AG04450 (cell line): ENCODE results near the gene NACC2. TPM values are rescaled to one million over a fixed set of nuclear protein-coding genes. Genes with fewer than 3 reads are reported as not detected.

Source experiments
- CTCF ChIA-PET: fragments of 300-600, 350-600 bp; formaldehyde crosslinking; extraction: SDS; loops from one replicate; lab custom pipeline; 2022; ENCODE audit warnings: antibody characterized with exemption, inconsistent platforms; lab: Charles Lee
- POLR2A ChIA-PET: fragments of 350-600 bp; formaldehyde crosslinking; extraction: SDS; loops from one replicate; lab custom pipeline; 2021; ENCODE audit warnings: antibody characterized with exemption, inconsistent platforms; lab: Yijun Ruan, JAX
- DNase-seq: peaks from one replicate; pipeline ENCODE4 v3.0.0-alpha.2; 2011; ENCODE audit warnings: low read depth, low spot score
- H3K27ac ChIP-seq: one replicate; pipeline ENCODE4 v1.5.1; 2012; ENCODE audit warnings: low read depth, low read length, control low read depth
- H3K27me3 ChIP-seq: one replicate; pipeline ENCODE4 v1.6.0; 2012; ENCODE audit warnings: low read length; ENCODE audit not compliant: control insufficient read depth, insufficient read depth
- H3K4me3 ChIP-seq: 2 replicates; pipeline ENCODE4 v1.5.1; 2011; ENCODE audit warnings: mild to moderate bottlenecking, low read depth, low read length, control low read depth
- H3K9me3 ChIP-seq: 2 replicates; pipeline ENCODE4 v1.5.1; 2012; ENCODE audit warnings: low read length; ENCODE audit not compliant: control insufficient read depth, insufficient read depth
- CTCF ChIP-seq: IDR thresholded peaks from 2 replicates; pipeline ENCODE4 v1.5.1; 2011; ENCODE audit warnings: low read depth, low read length, control low read depth, inconsistent platforms
- polyA minus RNA-seq: library from RNA; depleted of rRNA, polyadenylated mRNA; stranded (reverse); fragments of >200 nt; gene quantifications from 2 replicates; pipeline ENCODE4 v1.2.3, GENCODE V29; 2011; rRNA and poly(A)+ RNA removed
- polyA plus RNA-seq: library from polyadenylated mRNA; depleted of rRNA; stranded (reverse); fragments of >200 nt; gene quantifications from 2 replicates; pipeline ENCODE4 v1.2.3, GENCODE V29; 2011; rRNA removed

Gene NACC2
- polyA plus RNA-seq (11.7 and 12.2 TPM in 2 replicates), polyA minus RNA-seq (12.9 and 14.1 TPM in 2 replicates)

- no peak for DNase-seq
- CTCF ChIA-PET: no interaction called here
These were observed at the start of gene NACC2 for GRCh38 chr9:136095070-136096058. TSS of gene NACC2 (minus strand) at chr9:136095289. CDS start at chr9:136050521, 44,768 bp downstream.

GRCh38 chr9:136144450-136144849 is 49.4 kb upstream of the NACC2 start:
- DNase-seq: no peak
- ChIA-PET POLR2A (no interaction called here), CTCF (interaction anchor here (0.6 kb wide), 1 partner anchor 10 kb away, joined by 3 read pairs; no protein-coding TSS in a partner anchor)
- TF ChIP-seq CTCF: no peak
- H3K4me3 ChIP-seq: no peak overlapping the region
- H3K9me3 ChIP-seq: no peaks in the 10 kb centered on the region; the same call in 1 of the 2 replicates
- no peak overlapping the region for H3K27ac ChIP-seq
- H3K27me3 ChIP-seq: peaks cover 49% of the 10 kb centered on the region

More at GRCh38 chr9:136095070-136096058, at the start of gene NACC2:
- TF ChIP-seq CTCF: no peak
- POLR2A ChIA-PET: interaction anchor here (0.5 to 3.2 kb wide), 4 partner anchors 15 to 92 kb away, joined by 3 to 12 read pairs (median 4); no protein-coding TSS in a partner anchor
- peak within 1 kb of the TSS; percentile 39 for H3K27ac ChIP-seq
- no peaks in the 10 kb centered on the region for H3K27me3 ChIP-seq
- no peaks in the 10 kb centered on the region; the same call in 1 of the 2 replicates for H3K9me3 ChIP-seq
- H3K4me3 ChIP-seq: peak within 1 kb of the TSS; percentile 73

GRCh38 chr9:136143215-136144001 is 48.3 kb upstream of the NACC2 start:
- no peak for DNase-seq
- peak; percentile 32 for TF ChIP-seq CTCF
- Histone ChIP-seq H3K9me3 (no peaks in the 10 kb centered on the region; the same call in 1 of the 2 replicates), H3K4me3 (no peak overlapping the region), H3K27ac (no peak overlapping the region), H3K27me3 (peaks cover 40% of the 10 kb centered on the region)
- ChIA-PET POLR2A (no interaction called here), CTCF (no interaction called here)

GRCh38 chr9:136142859-136143214 is 47.7 kb upstream of the NACC2 start:
- Histone ChIP-seq H3K27ac (no peak overlapping the region), H3K9me3 (no peaks in the 10 kb centered on the region), H3K27me3 (peaks cover 36% of the 10 kb centered on the region), H3K4me3 (no peak overlapping the region)
- POLR2A ChIA-PET: no interaction called here
- CTCF ChIA-PET: no interaction called here
- DNase-seq: no peak
- TF ChIP-seq CTCF: no peak
